ENCODE results near the gene KIF11. TPM values are rescaled to one million over a fixed set of nuclear protein-coding genes. Genes with fewer than 3 reads are reported as not detected.

The KIF11 gene
- total and polyA plus RNA-seq, 9 of the 15 experiments (the other 6 are each of a cell fraction or from before 2014, with no cell fraction given): 11.3 to 54.4 (median 29.2) TPM

DNA sequence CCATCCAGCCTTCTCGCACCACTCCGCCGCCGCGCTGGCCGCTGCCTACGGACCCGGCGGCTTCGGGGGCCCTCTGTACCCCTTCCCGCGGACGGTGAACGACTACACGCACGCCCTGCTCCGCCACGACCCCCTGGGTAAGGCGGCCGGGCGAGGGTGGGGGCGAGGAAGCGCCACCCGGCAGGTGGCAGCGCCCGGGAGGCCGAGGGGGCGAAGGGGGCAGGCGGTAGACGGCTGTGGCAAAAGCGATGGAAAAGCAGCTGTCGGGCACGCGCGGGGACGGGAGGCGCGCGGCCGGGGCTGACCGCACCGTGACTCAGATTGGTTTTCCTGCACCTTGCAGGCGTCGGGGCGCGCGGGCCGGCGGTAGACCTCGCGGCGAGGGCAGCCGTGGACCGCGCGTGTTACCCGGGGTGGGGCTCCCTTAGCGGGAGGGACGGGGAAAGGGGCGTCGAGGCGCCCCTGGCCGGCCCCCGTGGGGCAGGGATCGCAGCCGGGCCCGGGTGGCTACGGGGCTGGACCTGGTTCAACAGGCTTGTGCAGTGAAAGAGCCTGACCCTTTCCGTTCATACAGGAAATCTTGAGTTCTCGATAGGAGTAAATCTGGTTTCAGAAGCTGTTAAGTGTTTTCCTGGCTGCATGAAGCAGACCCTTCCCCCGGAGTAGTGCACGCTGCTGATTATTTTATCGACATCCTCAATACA, 97.4 kb downstream of the KIF11 start (continued):
- TF ChIP-seq, protein P1, sequence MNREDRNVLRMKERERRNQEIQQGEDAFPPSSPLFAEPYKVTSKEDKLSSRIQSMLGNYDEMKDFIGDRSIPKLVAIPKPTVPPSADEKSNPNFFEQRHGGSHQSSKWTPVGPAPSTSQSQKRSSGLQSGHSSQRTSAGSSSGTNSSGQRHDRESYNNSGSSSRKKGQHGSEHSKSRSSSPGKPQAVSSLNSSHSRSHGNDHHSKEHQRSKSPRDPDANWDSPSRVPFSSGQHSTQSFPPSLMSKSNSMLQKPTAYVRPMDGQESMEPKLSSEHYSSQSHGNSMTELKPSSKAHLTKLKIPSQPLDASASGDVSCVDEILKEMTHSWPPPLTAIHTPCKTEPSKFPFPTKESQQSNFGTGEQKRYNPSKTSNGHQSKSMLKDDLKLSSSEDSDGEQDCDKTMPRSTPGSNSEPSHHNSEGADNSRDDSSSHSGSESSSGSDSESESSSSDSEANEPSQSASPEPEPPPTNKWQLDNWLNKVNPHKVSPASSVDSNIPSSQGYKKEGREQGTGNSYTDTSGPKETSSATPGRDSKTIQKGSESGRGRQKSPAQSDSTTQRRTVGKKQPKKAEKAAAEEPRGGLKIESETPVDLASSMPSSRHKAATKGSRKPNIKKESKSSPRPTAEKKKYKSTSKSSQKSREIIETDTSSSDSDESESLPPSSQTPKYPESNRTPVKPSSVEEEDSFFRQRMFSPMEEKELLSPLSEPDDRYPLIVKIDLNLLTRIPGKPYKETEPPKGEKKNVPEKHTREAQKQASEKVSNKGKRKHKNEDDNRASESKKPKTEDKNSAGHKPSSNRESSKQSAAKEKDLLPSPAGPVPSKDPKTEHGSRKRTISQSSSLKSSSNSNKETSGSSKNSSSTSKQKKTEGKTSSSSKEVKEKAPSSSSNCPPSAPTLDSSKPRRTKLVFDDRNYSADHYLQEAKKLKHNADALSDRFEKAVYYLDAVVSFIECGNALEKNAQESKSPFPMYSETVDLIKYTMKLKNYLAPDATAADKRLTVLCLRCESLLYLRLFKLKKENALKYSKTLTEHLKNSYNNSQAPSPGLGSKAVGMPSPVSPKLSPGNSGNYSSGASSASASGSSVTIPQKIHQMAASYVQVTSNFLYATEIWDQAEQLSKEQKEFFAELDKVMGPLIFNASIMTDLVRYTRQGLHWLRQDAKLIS (CRISPR knock-in tag; IDR thresholded peaks at IDR 0.05): peak; percentile 84
- TF ChIP-seq C11orf30 (IDR thresholded peaks at IDR 0.05; ENCODE audit: low read depth) (no peak), RB1 (IDR thresholded peaks at IDR 0.05; ENCODE audit: low read depth) (no peak), RCOR1 (IDR thresholded peaks at IDR 0.05; ENCODE audit: borderline replicate concordance in 1 of 2, low read depth in 2 of 2, low read length in 2 of 2) (peak in 1 of 2 experiments; percentile 65; a peak in 1 of 4 replicates), JUND (IDR thresholded peaks at IDR 0.05; ENCODE audit: borderline replicate concordance, low read depth, low read length) (no peak), JUND (tag; IDR thresholded peaks at IDR 0.05; ENCODE audit: borderline replicate concordance, low read depth, low read length) (no peak), ZNF232 (CRISPR knock-in tag; IDR thresholded peaks at IDR 0.05) (no peak), ZNF696 (CRISPR knock-in tag; conservative IDR thresholded peaks at IDR 0.05) (no peak), E4F1 (CRISPR knock-in tag; IDR thresholded peaks at IDR 0.05; ENCODE audit: borderline replicate concordance) (no peak), NCOR1 (IDR thresholded peaks at IDR 0.05) (peak; percentile 79), RFX1 (IDR thresholded peaks at IDR 0.05) (no peak), HNRNPH1 (optimal IDR thresholded peaks at IDR 0.05; ENCODE audit: low read depth, low read length) (no peak), TGIF2 (CRISPR knock-in tag; IDR thresholded peaks at IDR 0.05) (0 out of 2 replicates have a peak, but pooled peaks have one; percentile 37), SMARCA4 (IDR thresholded peaks at IDR 0.05) (no peak), ZNF511 (CRISPR knock-in tag; IDR thresholded peaks at IDR 0.05) (no peak), FOXA3 (CRISPR knock-in tag; conservative IDR thresholded peaks at IDR 0.05 in 1 of 2, IDR thresholded peaks at IDR 0.05 in 1 of 2) (no peak), ETV5 (CRISPR knock-in tag; IDR thresholded peaks at IDR 0.05; ENCODE audit: low read depth) (peak; percentile 62), ZNF253 (CRISPR knock-in tag; conservative IDR thresholded peaks at IDR 0.05) (no peak), GTF2A2 (tag; IDR thresholded peaks at IDR 0.05) (no peak), FOXA1 (IDR thresholded peaks at IDR 0.05; ENCODE audit: borderline replicate concordance) (no peak), POLR2B (IDR thresholded peaks at IDR 0.05; ENCODE audit: low read depth, partially characterized antibody) (peak; percentile 25)
- TF ChIP-seq, protein P2, sequence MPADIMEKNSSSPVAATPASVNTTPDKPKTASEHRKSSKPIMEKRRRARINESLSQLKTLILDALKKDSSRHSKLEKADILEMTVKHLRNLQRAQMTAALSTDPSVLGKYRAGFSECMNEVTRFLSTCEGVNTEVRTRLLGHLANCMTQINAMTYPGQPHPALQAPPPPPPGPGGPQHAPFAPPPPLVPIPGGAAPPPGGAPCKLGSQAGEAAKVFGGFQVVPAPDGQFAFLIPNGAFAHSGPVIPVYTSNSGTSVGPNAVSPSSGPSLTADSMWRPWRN (IDR thresholded peaks at IDR 0.05; ENCODE audit: low read depth): peak; percentile 71

Measured in K562 (cell line).